HCT116 (cell line): ENCODE data around the gene PDE7B. TPM values are rescaled to one million over a fixed set of nuclear protein-coding genes. Genes with fewer than 3 reads are reported as not detected.

ENCODE experiments used
- ATAC-seq: fragments of 200-7000 bp; cut with Tn5 transposase; 2 replicates; pipeline ENCODE4 v1.9.1; 2020; ENCODE audit warnings: mild to moderate bottlenecking, moderate library complexity
- BruUV-seq: library from RNA; stranded (reverse); fragments of 400-500 nt; replicated peaks from 2 replicates; lab custom pipeline; 2021; lab: Mats Ljungman, UMichigan
- CTCF ChIA-PET: fragments of 300-600 bp; sonication (Branson Sonifier 250); formaldehyde crosslinking; loops from one replicate; lab custom pipeline; 2021; ENCODE audit warnings: antibody characterized with exemption; lab: Charles Lee
- POLR2A ChIA-PET: fragments of 300-600, 350-600 bp; sonication (Branson Sonifier 250); formaldehyde crosslinking; loops from one replicate; lab custom pipeline; 2021; ENCODE audit warnings: antibody characterized with exemption; lab: Charles Lee
- RAD21 ChIA-PET, 2 experiments: fragments of 300-600 bp; sonication (Branson Sonifier 250); formaldehyde crosslinking; loops; one replicate each; lab custom pipeline; 2023; ENCODE audit warnings: low total read pairs in 2 of 2; ENCODE audit not compliant: uncharacterized antibody in 2 of 2, unreplicated experiment in 2 of 2, low non-redundant PET in 1 of 2; lab: Charles Lee
- DNase-seq: peaks from one replicate; pipeline ENCODE4 v3.0.0-alpha.2; 2010; ENCODE audit warnings: low read depth, low spot score
- H2AFZ ChIP-seq: fragments of 200-600 bp; shearing (Covaris generic), sonication (generic); 2 replicates; pipeline ENCODE4 v1.6.1; 2017; ENCODE audit warnings: low read depth, mixed run types, mixed read lengths, antibody characterized with exemption, low read length; ENCODE audit not compliant: poor library complexity, severe bottlenecking
- H3K27ac ChIP-seq: 2 replicates; pipeline ENCODE4 v1.5.1; 2012; ENCODE audit warnings: low read depth, low read length
- H3K27me3 ChIP-seq: fragments of 200-600 bp; sonication (generic); 2 replicates; pipeline ENCODE4 v1.6.1; 2016; ENCODE audit warnings: mixed run types, low read length, mixed read lengths; ENCODE audit not compliant: insufficient read depth
- H3K36me3 ChIP-seq, 2 experiments: fragments of 200-500 bp in 1 of 2; fragments of 200-600 bp in 1 of 2; sonication (Bioruptor generic) in 1 of 2; sonication (generic) in 1 of 2; 2 replicates each; pipeline versions ENCODE4 v1.5.1 to v1.6.1; 2014 to 2016; ENCODE audit warnings: low read length in 2 of 2, inconsistent platforms in 1 of 2, mixed read lengths in 1 of 2, mixed run types in 1 of 2; ENCODE audit not compliant: insufficient read depth in 2 of 2, control insufficient read depth in 1 of 2
- H3K4me1 ChIP-seq, 2 experiments: fragments of 200-600 bp in 1 of 2; sonication (generic) in 1 of 2; 2 replicates each; pipeline versions ENCODE4 v1.5.1 to v1.6.1; 2012 to 2017; ENCODE audit warnings: low read length in 2 of 2, inconsistent platforms in 1 of 2, mild to moderate bottlenecking in 1 of 2, mixed read lengths in 1 of 2, mixed run types in 1 of 2, moderate library complexity in 1 of 2; ENCODE audit not compliant: insufficient read depth in 2 of 2, control insufficient read depth in 1 of 2
- H3K4me2 ChIP-seq: fragments of 200-600 bp; sonication (generic); 2 replicates; pipeline ENCODE4 v1.6.1; 2017; ENCODE audit warnings: mixed run types, low read length, mixed read lengths
- H3K4me3 ChIP-seq, 2 experiments: fragments of 200-600 bp in 1 of 2; sonication (generic) in 1 of 2; replicated peaks in 1 of 2; 2 replicates each; pipeline ENCODE4 v1.5.1; 2011 to 2016; ENCODE audit warnings: low read length in 2 of 2, control low read depth in 1 of 2, low read depth in 1 of 2, mild to moderate bottlenecking in 1 of 2, mixed read lengths in 1 of 2, mixed run types in 1 of 2
- H3K79me2 ChIP-seq: fragments of 200-600 bp; sonication (generic); 2 replicates; pipeline ENCODE4 v1.6.1; 2017; ENCODE audit warnings: mild to moderate bottlenecking, mixed run types, low read length, moderate library complexity, mixed read lengths; ENCODE audit not compliant: insufficient read depth
- H3K9ac ChIP-seq: fragments of 200-600 bp; sonication (generic); 2 replicates; pipeline ENCODE4 v1.6.1; 2016; ENCODE audit warnings: low read length, mixed read lengths
- H3K9me2 ChIP-seq: fragments of 200-600 bp; sonication (generic), shearing (Covaris generic); 2 replicates; pipeline ENCODE4 v1.6.1; 2017; ENCODE audit warnings: mixed run types, mild to moderate bottlenecking, moderate library complexity; ENCODE audit not compliant: insufficient read depth
- H3K9me3 ChIP-seq, 2 experiments: fragments of 200-500 bp in 1 of 2; fragments of 200-600 bp in 1 of 2; sonication (Bioruptor generic) in 1 of 2; sonication (generic) in 1 of 2; 2 replicates each; pipeline ENCODE4 v1.6.1; 2014 to 2017; ENCODE audit warnings: low read length in 2 of 2, mixed read lengths in 2 of 2, inconsistent platforms in 1 of 2, low read depth in 1 of 2, mild to moderate bottlenecking in 1 of 2, mixed run types in 1 of 2, moderate library complexity in 1 of 2; ENCODE audit not compliant: control insufficient read depth in 1 of 2, insufficient read depth in 1 of 2
- H4K20me1 ChIP-seq: fragments of 200-600 bp; sonication (generic), shearing (Covaris generic); 2 replicates; pipeline ENCODE4 v1.6.1; 2017; ENCODE audit warnings: mixed run types, mild to moderate bottlenecking, moderate library complexity; ENCODE audit not compliant: insufficient read depth
- ATF3 ChIP-seq: IDR thresholded peaks from 2 replicates; pipeline ENCODE4 v1.6.1; 2012
- CBX3 ChIP-seq: IDR thresholded peaks from 2 replicates; pipeline ENCODE4 v1.6.1; 2012; ENCODE audit warnings: low read depth
- CEBPB ChIP-seq: IDR thresholded peaks from 2 replicates; pipeline ENCODE4 v1.6.1; 2012; ENCODE audit warnings: low read depth
- EGR1 ChIP-seq: IDR thresholded peaks from 2 replicates; pipeline ENCODE4 v1.6.1; 2012; ENCODE audit warnings: low read depth
- ELF1 ChIP-seq: IDR thresholded peaks from 2 replicates; pipeline ENCODE4 v1.6.1; 2012; ENCODE audit warnings: low read depth, borderline replicate concordance
- JUND ChIP-seq: IDR thresholded peaks from 2 replicates; pipeline ENCODE4 v1.6.1; 2012
- POLR2A ChIP-seq: IDR thresholded peaks from 2 replicates; pipeline ENCODE4 v1.7.0; 2011; ENCODE audit warnings: borderline replicate concordance; ENCODE audit not compliant: insufficient read depth, insufficient read length; ENCODE audit errors: extremely low read depth
- POLR2AphosphoS5 ChIP-seq: IDR thresholded peaks from 2 replicates; pipeline ENCODE4 v1.6.1; 2011; ENCODE audit warnings: mild to moderate bottlenecking, low read depth, low read length, moderate library complexity
- RAD21 ChIP-seq: IDR thresholded peaks from 2 replicates; pipeline ENCODE4 v1.6.1; 2012; ENCODE audit warnings: low read depth, mild to moderate bottlenecking
- REST ChIP-seq: IDR thresholded peaks from 2 replicates; pipeline ENCODE4 v1.6.1; 2012; ENCODE audit warnings: low read depth
- SIN3A ChIP-seq: IDR thresholded peaks from 2 replicates; pipeline ENCODE4 v1.6.1; 2012; ENCODE audit warnings: low read depth
- SP1 ChIP-seq: IDR thresholded peaks from 2 replicates; pipeline ENCODE4 v1.6.1; 2012; ENCODE audit warnings: low read depth
- SRF ChIP-seq: IDR thresholded peaks from 2 replicates; pipeline ENCODE4 v1.6.1; 2012; ENCODE audit warnings: low read depth
- TCF7L2 ChIP-seq: IDR thresholded peaks from 2 replicates; pipeline ENCODE4 v1.7.0; 2011; ENCODE audit warnings: borderline replicate concordance, inconsistent platforms; ENCODE audit not compliant: insufficient read depth, insufficient read length; ENCODE audit errors: extremely low read depth
- ZBTB33 ChIP-seq: IDR thresholded peaks from 2 replicates; pipeline ENCODE4 v1.6.1; 2011; ENCODE audit warnings: mild to moderate bottlenecking, low read length, moderate library complexity; ENCODE audit not compliant: insufficient replicate concordance; ENCODE audit errors: extremely low read depth
- ZFX ChIP-seq: fragments of 450-650 bp; IDR thresholded peaks from 2 replicates; pipeline ENCODE4 v1.6.1; 2017
- ZNF274 ChIP-seq: fragments of 200-500 bp; sonication (Bioruptor generic); IDR thresholded peaks from 2 replicates; pipeline ENCODE4 v1.6.1; 2014; ENCODE audit warnings: mild to moderate bottlenecking, low read depth, low read length, inconsistent platforms
- intact Hi-C: fragments of 100-400 bp; cut with micrococcal nuclease; formaldehyde crosslinking; loops from 2 replicates; pipeline ENCODE4 v1.10.0; 2022
- total RNA-seq: library from RNA; stranded (reverse); gene quantifications from one replicate; pipeline ENCODE4 v1.2.1, GENCODE V29; 2021; ENCODE audit not compliant: unreplicated experiment
- TF ChIP-seq, protein P1 (sequence below), 3 experiments: fragments of 200-600 bp in 1 of 3; sonication (generic) in 1 of 3; IDR thresholded peaks in 2 of 3; conservative IDR thresholded peaks in 1 of 3; 2 replicates each; pipeline ENCODE4 v1.5.1; 2012 to 2017; ENCODE audit warnings: low read depth in 2 of 3, low read length in 2 of 3, antibody characterized with exemption in 1 of 3, borderline replicate concordance in 1 of 3, control low read depth in 1 of 3, mild to moderate bottlenecking in 1 of 3, mixed read lengths in 1 of 3, mixed run types in 1 of 3, moderate library complexity in 1 of 3; ENCODE audit not compliant: insufficient read depth in 1 of 3
- TF ChIP-seq, protein P2 (sequence below): IDR thresholded peaks from 2 replicates; pipeline ENCODE4 v1.6.1; 2012

The PDE7B gene
- total RNA-seq, 1 experiment from 2014 or later: 0.61 TPM

DNA sequence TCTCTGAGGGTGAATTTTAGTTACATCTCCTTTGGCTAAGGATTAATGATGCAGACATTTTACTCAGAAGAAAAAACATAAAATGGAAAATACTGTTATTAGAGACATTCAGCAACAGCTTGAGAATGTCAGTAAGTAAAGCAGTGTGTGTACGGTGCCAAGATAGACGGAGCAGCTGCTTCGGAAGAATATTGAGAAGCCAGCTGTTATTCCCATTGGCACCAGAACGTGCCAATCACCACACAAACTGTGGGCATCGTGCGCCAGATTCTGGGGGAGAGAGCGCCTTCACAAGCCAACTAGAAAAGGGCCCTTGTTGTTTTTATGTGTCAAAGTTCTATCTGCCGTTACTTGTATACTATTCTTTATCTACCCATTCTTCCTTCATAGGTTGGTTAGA lies 235.2 kb downstream of the PDE7B start:
- no peaks in the 10 kb centered on the region for H3K9me2 ChIP-seq
- intact Hi-C loops: no loop called here
- H3K9me3 ChIP-seq: no peaks in the 10 kb centered on the region
- ATAC-seq: no peak
- H3K27ac ChIP-seq: no peak overlapping the region
- TF ChIP-seq SRF: no peak
- no peak for TF ChIP-seq RAD21
- TF ChIP-seq JUND: no peak
- no peak for TF ChIP-seq REST
- TF ChIP-seq ATF3: no peak
- no peak for TF ChIP-seq SP1
- TF ChIP-seq EGR1: no peak
- TF ChIP-seq POLR2A: no peak
- TF ChIP-seq ZBTB33: no peak
- TF ChIP-seq, protein P1, sequence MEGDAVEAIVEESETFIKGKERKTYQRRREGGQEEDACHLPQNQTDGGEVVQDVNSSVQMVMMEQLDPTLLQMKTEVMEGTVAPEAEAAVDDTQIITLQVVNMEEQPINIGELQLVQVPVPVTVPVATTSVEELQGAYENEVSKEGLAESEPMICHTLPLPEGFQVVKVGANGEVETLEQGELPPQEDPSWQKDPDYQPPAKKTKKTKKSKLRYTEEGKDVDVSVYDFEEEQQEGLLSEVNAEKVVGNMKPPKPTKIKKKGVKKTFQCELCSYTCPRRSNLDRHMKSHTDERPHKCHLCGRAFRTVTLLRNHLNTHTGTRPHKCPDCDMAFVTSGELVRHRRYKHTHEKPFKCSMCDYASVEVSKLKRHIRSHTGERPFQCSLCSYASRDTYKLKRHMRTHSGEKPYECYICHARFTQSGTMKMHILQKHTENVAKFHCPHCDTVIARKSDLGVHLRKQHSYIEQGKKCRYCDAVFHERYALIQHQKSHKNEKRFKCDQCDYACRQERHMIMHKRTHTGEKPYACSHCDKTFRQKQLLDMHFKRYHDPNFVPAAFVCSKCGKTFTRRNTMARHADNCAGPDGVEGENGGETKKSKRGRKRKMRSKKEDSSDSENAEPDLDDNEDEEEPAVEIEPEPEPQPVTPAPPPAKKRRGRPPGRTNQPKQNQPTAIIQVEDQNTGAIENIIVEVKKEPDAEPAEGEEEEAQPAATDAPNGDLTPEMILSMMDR (IDR thresholded peaks at IDR 0.05 in 2 of 3, conservative IDR thresholded peaks at IDR 0.05 in 1 of 3; ENCODE audit: borderline replicate concordance in 1 of 3, insufficient read depth in 1 of 3, low read depth in 2 of 3, low read length in 2 of 3): no peak
- TF ChIP-seq ELF1: no peak
- TF ChIP-seq POLR2AphosphoS5: no peak
- TF ChIP-seq CEBPB: no peak
- TF ChIP-seq CBX3: no peak
- no peak for TF ChIP-seq SIN3A
- no peak for TF ChIP-seq ZNF274
- TF ChIP-seq, protein P2, sequence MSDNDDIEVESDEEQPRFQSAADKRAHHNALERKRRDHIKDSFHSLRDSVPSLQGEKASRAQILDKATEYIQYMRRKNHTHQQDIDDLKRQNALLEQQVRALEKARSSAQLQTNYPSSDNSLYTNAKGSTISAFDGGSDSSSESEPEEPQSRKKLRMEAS: no peak
- no peak for TF ChIP-seq ZFX
- no peak for TF ChIP-seq TCF7L2
- no TSS peak for BruUV-seq
- H2AFZ ChIP-seq: no peak overlapping the region
- POLR2A ChIA-PET: no interaction called here
- no peak for DNase-seq
- H3K4me1 ChIP-seq: no peaks in the 10 kb centered on the region
- H3K79me2 ChIP-seq: no peaks in the 10 kb centered on the region
- H4K20me1 ChIP-seq: no peaks in the 10 kb centered on the region
- H3K36me3 ChIP-seq: no peaks in the 10 kb centered on the region
- no peak overlapping the region for H3K4me3 ChIP-seq
- CTCF ChIA-PET: no interaction called here
- H3K9ac ChIP-seq: no peak overlapping the region
- RAD21 ChIA-PET: no interaction called here
- no peak overlapping the region for H3K4me2 ChIP-seq
- H3K27me3 ChIP-seq: no peaks in the 10 kb centered on the region
